HEK293T (cell line): ENCODE measurements around the gene FSTL4.

ENCODE experiments used
- BHLHE40 ChIP-seq: fragments of 450-650 bp; IDR thresholded peaks from 2 replicates; pipeline ENCODE4 v1.6.1; 2016; ENCODE audit warnings: mild to moderate bottlenecking, moderate library complexity, borderline replicate concordance
- ELF4 ChIP-seq: fragments of 450-650 bp; IDR thresholded peaks from 2 replicates; pipeline ENCODE4 v1.6.1; 2017; ENCODE audit warnings: antibody characterized with exemption
- FOXM1 ChIP-seq: fragments of 450-650 bp; IDR thresholded peaks from 2 replicates; pipeline ENCODE4 v1.6.1; 2017; ENCODE audit warnings: mild to moderate bottlenecking, borderline replicate concordance
- L3MBTL2 ChIP-seq: fragments of 450-650 bp; conservative IDR thresholded peaks from 2 replicates; pipeline ENCODE4 v1.6.1; 2016; ENCODE audit warnings: mild to moderate bottlenecking
- NFRKB ChIP-seq: fragments of 450-650 bp; IDR thresholded peaks from 2 replicates; pipeline ENCODE4 v1.6.1; 2016; ENCODE audit warnings: mild to moderate bottlenecking, moderate library complexity
- SP1 ChIP-seq: fragments of 450-650 bp; IDR thresholded peaks from 2 replicates; pipeline ENCODE4 v1.6.1; 2017
- ZNF384 ChIP-seq: fragments of 450-650 bp; IDR thresholded peaks from 2 replicates; pipeline ENCODE4 v1.6.1; 2016
- TF ChIP-seq, protein P1 (sequence below): fragments of 450-650 bp; IDR thresholded peaks from 2 replicates; pipeline ENCODE4 v1.6.1; 2016

DNA sequence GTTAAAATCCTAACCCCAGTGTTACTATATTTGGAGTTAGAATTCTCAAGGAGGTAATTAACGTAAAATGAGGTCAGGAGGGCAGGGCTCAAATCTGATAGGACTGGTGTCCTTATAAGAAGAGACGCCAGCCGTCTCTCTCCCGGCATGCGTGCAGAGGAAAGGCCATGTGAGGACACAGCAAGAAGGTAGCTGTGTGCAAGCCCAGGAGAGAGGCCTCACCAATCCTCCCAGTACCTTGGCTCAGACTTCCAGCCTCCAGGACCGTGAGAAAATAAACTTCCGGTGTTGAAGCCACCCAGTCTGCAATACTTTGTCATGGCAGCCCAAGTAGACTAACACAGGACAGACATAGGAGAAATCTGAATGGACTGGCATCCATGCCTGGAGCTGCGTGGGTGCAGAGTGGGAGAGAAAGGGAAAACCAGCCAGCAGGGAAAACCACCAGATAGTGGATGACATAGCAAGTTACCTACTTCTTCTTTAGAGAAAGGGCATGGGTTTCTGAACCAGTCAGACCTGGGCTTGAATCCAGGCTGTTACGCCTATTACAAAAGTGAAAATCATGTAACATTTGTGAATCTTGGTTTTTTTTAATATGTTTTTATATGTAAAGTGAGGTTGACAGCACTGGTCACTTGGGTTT is 89.2 kb downstream of the FSTL4 start:
- TF ChIP-seq, protein P1, sequence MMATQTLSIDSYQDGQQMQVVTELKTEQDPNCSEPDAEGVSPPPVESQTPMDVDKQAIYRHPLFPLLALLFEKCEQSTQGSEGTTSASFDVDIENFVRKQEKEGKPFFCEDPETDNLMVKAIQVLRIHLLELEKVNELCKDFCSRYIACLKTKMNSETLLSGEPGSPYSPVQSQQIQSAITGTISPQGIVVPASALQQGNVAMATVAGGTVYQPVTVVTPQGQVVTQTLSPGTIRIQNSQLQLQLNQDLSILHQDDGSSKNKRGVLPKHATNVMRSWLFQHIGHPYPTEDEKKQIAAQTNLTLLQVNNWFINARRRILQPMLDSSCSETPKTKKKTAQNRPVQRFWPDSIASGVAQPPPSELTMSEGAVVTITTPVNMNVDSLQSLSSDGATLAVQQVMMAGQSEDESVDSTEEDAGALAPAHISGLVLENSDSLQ = no peak
- TF ChIP-seq SP1 = no peak
- TF ChIP-seq L3MBTL2 = no peak
- TF ChIP-seq NFRKB = no peak
- TF ChIP-seq BHLHE40 = no peak
- TF ChIP-seq ZNF384 = no peak
- no peak for TF ChIP-seq ELF4
- TF ChIP-seq FOXM1 = no peak
